Prostate gland (tissue), 2 donors: ENCODE measurements around the gene ANLN. TPM values are rescaled to one million over a fixed set of nuclear protein-coding genes. Genes with fewer than 3 reads are reported as not detected.
A peak's percentile ranks its signal among the peaks of the same experiment; 100 is the strongest.
"Not testable (repeated sequence)": the region's sequence is repeated elsewhere in the genome, so short reads cannot be mapped to it uniquely, and the experiment has no call there.

Experiments
- DNase-seq: peaks from one replicate; pipeline ENCODE4 v3.0.0-alpha.2; 2019; ENCODE audit warnings: low spot score
- H3K27ac ChIP-seq, 2 donors: fragments of 200-600 bp; sonication (generic); 2 replicates each; pipeline ENCODE4 v1.5.1; 2017 to 2019
- H3K27me3 ChIP-seq: fragments of 200-600 bp; sonication (generic); replicated peaks from 2 replicates; pipeline ENCODE4 v1.5.1; 2019; ENCODE audit not compliant: insufficient read depth
- H3K36me3 ChIP-seq, 2 donors: fragments of 200-600 bp; sonication (generic); 1 replicate in 1 of 2; 2 replicates in 1 of 2; pipeline versions ENCODE4 v1.5.1 to v1.8.1; 2017 to 2019
- H3K4me1 ChIP-seq: fragments of 200-600 bp; sonication (generic); replicated peaks from 2 replicates; pipeline ENCODE4 v1.5.1; 2019
- H3K4me3 ChIP-seq, 2 donors: fragments of 200-600 bp; sonication (generic); 2 replicates each; pipeline ENCODE4 v1.5.1; 2017 to 2019
- H3K9me3 ChIP-seq: fragments of 200-600 bp; sonication (generic); 2 replicates; pipeline ENCODE4 v1.5.1; 2017
- POLR2A ChIP-seq: fragments of 450-650 bp; IDR thresholded peaks from one replicate; pipeline ENCODE4 v1.6.1; 2016; ENCODE audit warnings: antibody characterized with exemption, mild to moderate bottlenecking
- POLR2AphosphoS5 ChIP-seq: sonication (generic); formaldehyde crosslinking; IDR thresholded peaks from one replicate; pipeline ENCODE4 v1.6.1; 2017; ENCODE audit warnings: antibody characterized with exemption
- WGBS: methylation state at CpG from one replicate; pipeline ENCODE4 v1.1.5; 2018; 5-methylcytosine and 5-hydroxymethylcytosine counted together
- intact Hi-C: fragments of 100-400 bp; cut with DNase I; formaldehyde crosslinking; loops from one replicate; pipeline ENCODE4 v1.14.2; 2022
- total RNA-seq, 2 donors: library from RNA; depleted of rRNA; stranded (reverse); fragments of >200 nt; gene quantifications; one replicate each; pipeline ENCODE4 v1.1.0, GENCODE V29; 2016
- TF ChIP-seq, protein P1 (sequence below), 4 experiments: fragments of 200-600 bp in 2 of 4; fragments of 450-650 bp in 2 of 4; sonication (generic) in 2 of 4; IDR thresholded peaks; 1 replicate in 3 of 4; 2 replicates in 1 of 4; pipeline ENCODE4 v1.5.1; 2016 to 2019; ENCODE audit warnings: antibody characterized with exemption in 4 of 4, mild to moderate bottlenecking in 2 of 4, moderate library complexity in 2 of 4

ANLN gene
- total RNA-seq, 2 donors from 2014 or later: 9.9 to 13.6 TPM

DNA sequence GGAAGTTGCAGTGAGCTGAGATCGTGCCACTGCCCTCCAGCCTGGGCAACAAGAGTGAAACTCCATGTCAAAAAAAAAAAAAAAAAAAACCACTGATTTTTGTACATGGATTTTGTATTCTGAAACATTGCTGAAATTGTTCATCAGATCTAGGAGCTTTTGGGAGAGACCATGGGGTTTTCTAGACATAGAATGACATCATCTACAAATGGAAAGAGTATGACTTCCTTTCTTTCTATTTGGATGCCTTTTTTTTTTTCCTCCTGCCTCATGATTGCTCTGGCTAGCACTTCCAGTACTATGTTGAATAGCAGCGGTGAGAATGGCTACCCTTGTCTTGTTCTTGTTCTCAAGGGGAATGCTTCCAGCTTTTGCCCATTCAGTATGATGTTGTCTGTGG lies 89.1 kb downstream of the ANLN start:
- no peaks in the 10 kb centered on the region for H3K4me1 ChIP-seq
- no peak for TF ChIP-seq POLR2A
- TF ChIP-seq, protein P1, sequence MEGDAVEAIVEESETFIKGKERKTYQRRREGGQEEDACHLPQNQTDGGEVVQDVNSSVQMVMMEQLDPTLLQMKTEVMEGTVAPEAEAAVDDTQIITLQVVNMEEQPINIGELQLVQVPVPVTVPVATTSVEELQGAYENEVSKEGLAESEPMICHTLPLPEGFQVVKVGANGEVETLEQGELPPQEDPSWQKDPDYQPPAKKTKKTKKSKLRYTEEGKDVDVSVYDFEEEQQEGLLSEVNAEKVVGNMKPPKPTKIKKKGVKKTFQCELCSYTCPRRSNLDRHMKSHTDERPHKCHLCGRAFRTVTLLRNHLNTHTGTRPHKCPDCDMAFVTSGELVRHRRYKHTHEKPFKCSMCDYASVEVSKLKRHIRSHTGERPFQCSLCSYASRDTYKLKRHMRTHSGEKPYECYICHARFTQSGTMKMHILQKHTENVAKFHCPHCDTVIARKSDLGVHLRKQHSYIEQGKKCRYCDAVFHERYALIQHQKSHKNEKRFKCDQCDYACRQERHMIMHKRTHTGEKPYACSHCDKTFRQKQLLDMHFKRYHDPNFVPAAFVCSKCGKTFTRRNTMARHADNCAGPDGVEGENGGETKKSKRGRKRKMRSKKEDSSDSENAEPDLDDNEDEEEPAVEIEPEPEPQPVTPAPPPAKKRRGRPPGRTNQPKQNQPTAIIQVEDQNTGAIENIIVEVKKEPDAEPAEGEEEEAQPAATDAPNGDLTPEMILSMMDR (IDR thresholded peaks at IDR 0.05): no peak
- no peak for TF ChIP-seq POLR2AphosphoS5
- intact Hi-C loops: no loop called here
- H3K9me3 ChIP-seq: no peaks in the 10 kb centered on the region
- no peak overlapping the region for H3K27ac ChIP-seq
- 91% methylated on average over 2 of the region's 2 CpGs for WGBS
- DNase-seq: no peak
- H3K27me3 ChIP-seq: no peaks in the 10 kb centered on the region
- H3K4me3 ChIP-seq: no peak overlapping the region
- no peaks in the 10 kb centered on the region for H3K36me3 ChIP-seq

DNA sequence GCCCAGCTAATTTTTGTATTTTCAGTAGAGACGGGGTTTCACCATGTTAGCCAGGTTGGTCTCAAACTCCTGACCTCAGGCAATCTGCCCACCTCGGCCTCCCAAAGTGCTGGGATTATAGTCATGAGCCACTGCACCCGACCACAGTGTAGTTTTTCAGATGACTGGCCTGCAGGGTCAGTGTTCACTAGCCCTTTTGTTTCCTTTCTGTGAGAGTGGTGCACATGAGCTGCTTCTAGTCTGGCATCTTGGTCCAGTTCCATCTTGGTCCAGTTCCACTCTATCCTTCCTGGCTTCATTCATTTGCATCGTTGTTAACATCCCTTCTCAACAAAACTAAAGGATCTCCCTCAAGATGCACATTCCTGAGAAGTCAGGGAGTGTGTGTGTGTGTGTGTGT lies 94.2 kb downstream of the ANLN start:
- WGBS: 58% methylated on average over 4 of the region's 4 CpGs
- DNase-seq: not testable (repeated sequence)

DNA sequence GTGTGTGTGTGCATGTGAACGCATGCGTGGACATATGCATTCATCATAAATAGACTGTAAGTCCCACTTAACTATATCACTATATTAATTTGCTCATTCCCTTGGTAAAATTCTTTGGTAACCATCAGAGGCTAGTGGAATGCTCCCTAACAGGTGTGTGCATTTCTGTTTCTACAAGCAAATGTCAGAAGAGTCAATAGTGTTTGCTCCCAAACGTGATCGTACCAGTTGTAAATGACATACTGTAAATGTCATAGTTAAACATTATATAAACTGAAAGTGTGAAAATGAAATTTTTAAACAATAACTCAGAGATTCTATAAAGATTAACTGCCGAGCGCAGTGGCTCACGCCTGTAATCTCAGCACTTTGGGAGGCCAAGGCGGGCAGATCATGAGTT lies 94.6 kb downstream of the ANLN start:
- WGBS: 42% methylated on average over 8 of the region's 8 CpGs
- TF ChIP-seq POLR2A (no peak), POLR2AphosphoS5 (no peak)
- TF ChIP-seq, protein P1 (IDR thresholded peaks at IDR 0.05): no peak
- intact Hi-C loops: no loop called here
- H3K27ac ChIP-seq: no peak overlapping the region
- no peaks in the 10 kb centered on the region for H3K27me3 ChIP-seq
- DNase-seq: no peak
- H3K4me1 ChIP-seq: no peaks in the 10 kb centered on the region
- no peak overlapping the region for H3K4me3 ChIP-seq
- no peaks in the 10 kb centered on the region for H3K36me3 ChIP-seq
- H3K9me3 ChIP-seq: no peaks in the 10 kb centered on the region

More for the DNA sequence above, 94.2 kb downstream of the ANLN start:
- H3K27ac ChIP-seq, H3K4me3 ChIP-seq, H3K27me3 ChIP-seq, H3K9me3 ChIP-seq, H3K36me3 ChIP-seq, intact Hi-C loops, H3K4me1 ChIP-seq: not testable (repeated sequence)

DNA sequence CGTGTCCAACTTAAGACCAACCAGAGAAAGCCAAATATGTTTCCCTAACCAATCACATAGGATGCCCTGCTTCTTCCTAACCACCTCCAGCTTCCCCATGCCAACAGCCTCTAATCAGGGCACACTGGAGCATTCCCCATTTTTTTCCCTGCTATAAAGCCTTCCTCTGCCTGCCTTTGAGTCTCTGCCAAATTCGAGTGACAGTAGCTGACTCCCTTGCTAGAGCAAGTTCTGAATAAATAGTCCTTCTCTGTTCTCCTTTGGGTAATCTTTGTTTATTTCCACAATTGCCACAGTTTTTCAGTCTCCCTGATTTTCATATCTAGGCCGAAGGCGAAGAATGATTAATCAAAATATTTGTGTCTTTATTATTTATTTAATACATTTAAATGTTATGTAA lies 96.7 kb downstream of the ANLN start:
- 76% methylated on average over 4 of the region's 4 CpGs for WGBS
- intact Hi-C loops: loop anchor here (5.0 kb wide), 2 partner anchors 186 to 711 kb away; no protein-coding TSS in a partner anchor
- no peaks in the 10 kb centered on the region for H3K27me3 ChIP-seq

DNA sequence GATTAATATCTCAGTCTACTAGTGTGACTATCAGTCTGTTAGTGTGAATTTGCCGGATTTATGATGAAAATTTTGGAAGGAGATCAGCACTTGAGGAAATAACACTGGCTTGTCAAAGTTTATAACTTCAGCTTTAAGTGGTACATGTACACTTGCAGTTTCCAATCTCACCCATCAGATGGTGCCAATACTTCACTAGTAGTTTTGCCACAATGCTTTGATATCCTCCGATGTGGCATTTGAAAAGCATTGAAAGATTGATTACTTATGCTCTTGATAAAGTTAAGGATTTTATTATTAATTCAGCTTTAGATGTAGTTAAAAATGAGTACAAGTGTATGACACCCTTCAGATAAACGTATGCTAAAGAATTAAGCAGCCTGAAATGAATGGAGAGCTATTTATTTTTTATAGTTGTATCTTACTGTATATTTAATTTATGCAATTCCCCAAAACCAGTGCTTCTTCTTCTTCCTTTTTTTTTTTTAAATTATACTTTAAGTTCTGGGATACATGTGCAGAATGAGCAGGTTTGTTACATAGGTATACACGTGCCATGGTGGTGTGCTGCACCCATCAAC lies 98.2 kb downstream of the ANLN start:
- Histone ChIP-seq H3K9me3 (no peaks in the 10 kb centered on the region), H3K36me3 (no peaks in the 10 kb centered on the region), H3K27ac (no peak overlapping the region), H3K27me3 (no peaks in the 10 kb centered on the region), H3K4me1 (no peaks in the 10 kb centered on the region), H3K4me3 (no peak overlapping the region)
- intact Hi-C loops: loop anchor here (5.0 kb wide), 2 partner anchors 184 to 709 kb away; no protein-coding TSS in a partner anchor
- peak; percentile 33 for DNase-seq
- no peak for TF ChIP-seq POLR2AphosphoS5
- TF ChIP-seq POLR2A: no peak
- TF ChIP-seq, protein P1 (IDR thresholded peaks at IDR 0.05): peak; percentile 14 to 85 (median 70)
- WGBS: 27% methylated on average over 4 of the region's 4 CpGs

More for the DNA sequence above, 96.7 kb downstream of the ANLN start:
- TF ChIP-seq POLR2A (no peak), POLR2AphosphoS5 (no peak)
- TF ChIP-seq, protein P1 (IDR thresholded peaks at IDR 0.05): no peak
- Histone ChIP-seq H3K36me3 (no peaks in the 10 kb centered on the region), H3K27ac (no peak overlapping the region), H3K4me3 (no peak overlapping the region), H3K4me1 (no peaks in the 10 kb centered on the region), H3K9me3 (no peaks in the 10 kb centered on the region)
- DNase-seq: no peak

DNA sequence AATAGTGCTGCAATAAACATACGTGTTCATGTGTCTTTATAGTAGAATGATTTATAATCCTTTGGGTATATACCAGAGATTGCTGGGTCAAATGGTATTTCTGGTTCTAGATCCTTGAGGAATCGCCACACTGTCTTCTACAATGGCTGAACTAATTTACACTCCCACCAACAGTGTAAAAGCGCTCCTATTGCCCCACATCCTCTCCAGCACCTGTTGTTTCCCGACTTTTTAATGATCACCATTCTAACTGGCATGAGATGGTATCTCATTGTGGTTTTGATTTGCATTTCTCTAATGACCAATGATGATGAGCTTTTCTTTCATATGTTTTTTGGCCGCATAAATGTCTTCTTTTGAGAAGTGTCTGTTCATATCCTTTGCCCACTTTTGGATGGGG lies 99.0 kb downstream of the ANLN start:
- H3K27ac ChIP-seq, H3K27me3 ChIP-seq, DNase-seq, H3K9me3 ChIP-seq, H3K36me3 ChIP-seq, H3K4me1 ChIP-seq, H3K4me3 ChIP-seq: not testable (repeated sequence)
- 91% methylated on average over 5 of the region's 5 CpGs for WGBS
- intact Hi-C loops: loop anchor here (5.0 kb wide), 2 partner anchors 184 to 709 kb away; no protein-coding TSS in a partner anchor
